PC-9 (cell line): Measurements from ENCODE around the gene GOLPH3L. TPM values are rescaled to one million over a fixed set of nuclear protein-coding genes. Genes with fewer than 3 reads are reported as not detected.
A peak's percentile ranks its signal among the peaks of the same experiment; 100 is the strongest.
"Not testable (repeated sequence)": the region's sequence is repeated elsewhere in the genome, so short reads cannot be mapped to it uniquely, and the experiment has no call there.

ENCODE experiments used
- BruUV-seq: library from RNA; stranded (reverse); fragments of 400-500 nt; replicated peaks from 2 replicates; lab custom pipeline; 2021; lab: Mats Ljungman, UMichigan
- CTCF ChIA-PET: fragments of 300-600 bp; sonication (Branson Sonifier 250); formaldehyde crosslinking; loops from one replicate; lab custom pipeline; 2022; ENCODE audit warnings: antibody characterized with exemption; lab: Charles Lee
- POLR2A ChIA-PET: fragments of 300-600 bp; sonication (Branson Sonifier 250); formaldehyde crosslinking; loops from one replicate; lab custom pipeline; 2022; ENCODE audit warnings: antibody characterized with exemption; ENCODE audit not compliant: unreplicated experiment; lab: Charles Lee
- DNase-seq, 2 experiments: peaks; one replicate each; pipeline versions ENCODE4 v3.0.0 to v3.0.0-alpha.2; 2015 to 2022; ENCODE audit warnings: mixed read lengths in 1 of 2
- H2AFZ ChIP-seq: fragments of 200-600 bp; sonication (generic); 2 replicates; pipeline ENCODE4 v1.8.1; 2017; ENCODE audit warnings: antibody characterized with exemption
- H3F3A ChIP-seq: fragments of 200-600 bp; sonication (generic); 2 replicates; pipeline ENCODE4 v1.8.1; 2017; ENCODE audit warnings: antibody characterized with exemption, mild to moderate bottlenecking, low read depth; ENCODE audit not compliant: insufficient read depth
- H3K27ac ChIP-seq: fragments of 200-600 bp; sonication (generic); 2 replicates; pipeline ENCODE4 v1.6.1; 2016; ENCODE audit warnings: mixed run types
- H3K27me3 ChIP-seq: fragments of 200-600 bp; sonication (generic); 2 replicates; pipeline ENCODE4 v1.6.1; 2016; ENCODE audit warnings: low read depth, mixed run types; ENCODE audit not compliant: insufficient read depth
- H3K36me3 ChIP-seq: fragments of 200-600 bp; sonication (generic); 2 replicates; pipeline ENCODE4 v1.6.1; 2016; ENCODE audit warnings: low read depth, mixed run types
- H3K4me1 ChIP-seq: fragments of 200-600 bp; sonication (generic); replicated peaks from 2 replicates; pipeline ENCODE4 v1.6.1; 2016; ENCODE audit warnings: mixed run types; ENCODE audit not compliant: insufficient read depth
- H3K4me2 ChIP-seq: fragments of 200-600 bp; sonication (generic); 2 replicates; pipeline ENCODE4 v1.6.1; 2017; ENCODE audit warnings: mixed run types
- H3K4me3 ChIP-seq: fragments of 200-600 bp; sonication (generic); 2 replicates; pipeline ENCODE4 v1.6.1; 2016; ENCODE audit warnings: mixed run types
- H3K79me2 ChIP-seq: fragments of 200-600 bp; sonication (generic); 2 replicates; pipeline ENCODE4 v1.6.1; 2017; ENCODE audit warnings: low read depth, mixed run types
- H3K9me2 ChIP-seq: fragments of 200-600 bp; sonication (generic); 2 replicates; pipeline ENCODE4 v1.8.1; 2017; ENCODE audit warnings: mild to moderate bottlenecking; ENCODE audit not compliant: insufficient read depth
- H3K9me3 ChIP-seq: fragments of 200-600 bp; sonication (generic); 2 replicates; pipeline ENCODE4 v1.8.1; 2016; ENCODE audit warnings: low read depth; ENCODE audit not compliant: insufficient read depth
- H4K20me1 ChIP-seq: fragments of 200-600 bp; sonication (generic); 2 replicates; pipeline ENCODE4 v1.8.1; 2017; ENCODE audit not compliant: insufficient read depth
- EZH2 ChIP-seq: fragments of 200-600 bp; sonication (generic); IDR thresholded peaks from 2 replicates; pipeline ENCODE4 v1.8.0; 2017; ENCODE audit warnings: antibody characterized with exemption, low read depth
- intact Hi-C: fragments of 100-400 bp; cut with micrococcal nuclease; formaldehyde crosslinking; loops from one replicate; pipeline ENCODE4 v1.10.0; 2022; ENCODE audit not compliant: unreplicated experiment
- total RNA-seq: library from RNA; stranded (reverse); gene quantifications from 2 replicates; pipeline ENCODE4 v1.2.3, GENCODE V29; 2021
- TF ChIP-seq, protein P1 (sequence below): fragments of 200-600 bp; sonication (generic); conservative IDR thresholded peaks from 2 replicates; pipeline ENCODE4 v1.6.1; 2017; ENCODE audit warnings: mixed run types, antibody characterized with exemption, mild to moderate bottlenecking, moderate library complexity

The GOLPH3L gene
- total RNA-seq, 1 experiment from 2014 or later = 52.7 TPM

DNA sequence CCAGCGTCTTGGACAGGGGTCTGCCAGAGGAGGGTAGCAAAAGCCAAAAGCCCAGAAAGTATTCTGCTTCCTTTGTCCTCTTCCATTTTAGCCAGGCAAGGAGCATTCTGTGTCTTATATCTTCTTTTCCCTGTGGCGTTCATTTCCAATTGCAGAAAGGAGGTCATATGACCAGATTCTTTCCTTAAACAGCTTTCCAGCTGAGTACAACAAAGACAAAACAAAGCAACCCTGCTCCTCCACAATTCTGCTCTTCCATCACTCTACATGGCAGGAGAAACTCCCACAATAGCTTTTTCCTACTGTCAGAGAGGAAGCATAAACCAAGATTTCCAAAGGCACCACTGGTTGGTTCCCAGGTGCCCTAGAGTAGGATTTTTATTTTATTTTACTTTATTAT, 87.2 kb downstream of the GOLPH3L start:
- Histone ChIP-seq H3K27ac (peak overlapping the region; percentile 97), H3K79me2 (peaks cover 44% of the 10 kb centered on the region), H4K20me1 (no peaks in the 10 kb centered on the region), H3K27me3 (no peaks in the 10 kb centered on the region), H2AFZ (no peak overlapping the region), H3K4me2 (no peak overlapping the region), H3K4me3 (no peak overlapping the region), H3K36me3 (peaks cover 4% of the 10 kb centered on the region; the same call in 1 of the 2 replicates), H3K9me3 (no peaks in the 10 kb centered on the region), H3F3A (peaks cover 67% of the 10 kb centered on the region), H3K4me1 (peaks cover 58% of the 10 kb centered on the region), H3K9me2 (no peaks in the 10 kb centered on the region)
- no TSS peak for BruUV-seq
- DNase-seq = no peak
- POLR2A ChIA-PET = interaction anchor here (0.7 kb wide), 1 partner anchor 978 kb away, joined by 5 read pairs; no protein-coding TSS in a partner anchor
- intact Hi-C loops = loop anchor here (2.0 to 5.0 kb wide), 2 partner anchors 31 to 47 kb away; partner anchors contain the start of gene MCL1
- TF ChIP-seq, protein P1, sequence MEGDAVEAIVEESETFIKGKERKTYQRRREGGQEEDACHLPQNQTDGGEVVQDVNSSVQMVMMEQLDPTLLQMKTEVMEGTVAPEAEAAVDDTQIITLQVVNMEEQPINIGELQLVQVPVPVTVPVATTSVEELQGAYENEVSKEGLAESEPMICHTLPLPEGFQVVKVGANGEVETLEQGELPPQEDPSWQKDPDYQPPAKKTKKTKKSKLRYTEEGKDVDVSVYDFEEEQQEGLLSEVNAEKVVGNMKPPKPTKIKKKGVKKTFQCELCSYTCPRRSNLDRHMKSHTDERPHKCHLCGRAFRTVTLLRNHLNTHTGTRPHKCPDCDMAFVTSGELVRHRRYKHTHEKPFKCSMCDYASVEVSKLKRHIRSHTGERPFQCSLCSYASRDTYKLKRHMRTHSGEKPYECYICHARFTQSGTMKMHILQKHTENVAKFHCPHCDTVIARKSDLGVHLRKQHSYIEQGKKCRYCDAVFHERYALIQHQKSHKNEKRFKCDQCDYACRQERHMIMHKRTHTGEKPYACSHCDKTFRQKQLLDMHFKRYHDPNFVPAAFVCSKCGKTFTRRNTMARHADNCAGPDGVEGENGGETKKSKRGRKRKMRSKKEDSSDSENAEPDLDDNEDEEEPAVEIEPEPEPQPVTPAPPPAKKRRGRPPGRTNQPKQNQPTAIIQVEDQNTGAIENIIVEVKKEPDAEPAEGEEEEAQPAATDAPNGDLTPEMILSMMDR = no peak
- no peak for TF ChIP-seq EZH2
- CTCF ChIA-PET = interaction anchor here (0.5 kb wide), 1 partner anchor 49 kb away, joined by 5 read pairs; no protein-coding TSS in a partner anchor

DNA sequence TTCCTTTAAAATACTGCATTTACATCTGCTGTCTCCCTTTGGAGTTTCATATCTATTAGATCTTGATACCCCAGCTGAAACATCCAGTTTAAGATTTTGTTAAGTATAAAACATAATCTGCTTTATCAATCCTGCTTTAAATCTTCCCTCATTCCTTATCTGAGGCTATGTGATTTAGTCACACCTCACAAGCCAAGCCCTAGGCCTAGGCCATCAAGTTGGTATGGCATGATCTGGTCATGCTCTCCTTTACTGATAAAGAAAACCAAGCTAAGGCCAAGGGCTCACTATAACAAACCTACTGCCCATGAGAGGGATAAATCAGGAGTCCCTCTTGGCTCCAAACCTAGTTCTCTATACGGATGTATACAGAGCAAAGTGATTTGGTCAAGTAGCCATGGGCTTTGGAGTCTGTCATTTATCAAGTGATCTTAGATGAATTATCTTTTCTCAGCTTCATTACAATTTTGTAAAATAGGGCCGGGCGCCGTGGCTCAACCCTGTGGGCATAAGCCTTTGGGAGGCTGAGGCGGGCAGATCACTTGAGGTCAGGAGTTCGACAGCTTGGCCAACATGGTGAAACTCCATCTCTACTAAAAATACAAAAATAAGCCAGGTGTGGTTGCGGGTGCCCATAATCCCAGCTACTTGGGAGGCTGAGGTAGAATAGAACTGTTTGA, 90.4 kb downstream of the GOLPH3L start:
- Histone ChIP-seq H3K36me3 (no peaks in the 10 kb centered on the region), H3K27ac (peak overlapping the region; percentile 18; the same call in 1 of the 2 replicates), H3K9me2 (no peaks in the 10 kb centered on the region), H4K20me1 (no peaks in the 10 kb centered on the region), H3F3A (peaks cover 52% of the 10 kb centered on the region), H3K4me1 (peaks cover 44% of the 10 kb centered on the region), H3K27me3 (no peaks in the 10 kb centered on the region), H3K4me2 (no peak overlapping the region), H3K79me2 (peaks cover 42% of the 10 kb centered on the region), H2AFZ (no peak overlapping the region), H3K4me3 (no peak overlapping the region), H3K9me3 (no peaks in the 10 kb centered on the region)
- CTCF ChIA-PET = no interaction called here
- BruUV-seq = no TSS peak
- no peak for DNase-seq
- POLR2A ChIA-PET = interaction anchor here (0.7 kb wide), 1 partner anchor 168 kb away, joined by 4 read pairs; no protein-coding TSS in a partner anchor
- intact Hi-C loops = no loop called here
- TF ChIP-seq, protein P1 = no peak
- TF ChIP-seq EZH2 = no peak

DNA sequence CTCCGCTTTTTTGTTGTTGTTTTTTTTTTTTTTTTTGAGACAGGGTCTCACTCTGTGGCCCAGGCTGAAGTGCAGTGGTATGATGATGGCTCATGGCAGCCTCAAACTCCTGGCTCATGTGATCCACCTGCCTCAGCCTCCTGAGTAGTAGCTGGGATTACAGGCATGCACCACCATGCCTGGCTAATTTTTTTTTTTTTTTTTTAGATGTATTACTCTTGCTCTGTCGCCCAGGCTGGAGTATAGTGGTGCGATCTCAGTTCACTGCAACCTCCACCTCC, 91.6 kb downstream of the GOLPH3L start:
- H3K9me2 ChIP-seq, intact Hi-C loops, H3K9me3 ChIP-seq, H3K27me3 ChIP-seq, H2AFZ ChIP-seq, BruUV-seq, H4K20me1 ChIP-seq, H3K36me3 ChIP-seq, H3K4me3 ChIP-seq, DNase-seq: not testable (repeated sequence)
- POLR2A ChIA-PET = interaction anchor here (0.7 to 1.1 kb wide), 2 partner anchors 26 to 46 kb away, joined by 3 to 6 read pairs; partner anchors contain the start of gene MCL1
- CTCF ChIA-PET = interaction anchor here (0.6 to 0.7 kb wide), 4 partner anchors 22 to 1397 kb away, joined by 3 to 8 read pairs (median 4); no protein-coding TSS in a partner anchor
- H3K79me2 ChIP-seq = peaks cover 35% of the 10 kb centered on the region
- peak overlapping the region; percentile 88 for H3K27ac ChIP-seq
- peaks cover 32% of the 10 kb centered on the region for H3K4me1 ChIP-seq
- peaks cover 40% of the 10 kb centered on the region for H3F3A ChIP-seq
- H3K4me2 ChIP-seq = peak overlapping the region; percentile 61; the same call in 1 of the 2 replicates
